ENCODE measurements around the gene NTF4. TPM values are rescaled to one million over a fixed set of nuclear protein-coding genes. Genes with fewer than 3 reads are reported as not detected.

Gene NTF4
- total RNA-seq, 1 experiment from 2014 or later = 1.7 TPM

GRCh38 chr19:49069026-49069425 lies 4.4 kb upstream of the NTF4 start:
- Histone ChIP-seq H3K4me2 (ENCODE audit: low read length) (no peak overlapping the region), H3K4me1 (ENCODE audit: control insufficient read depth in 1 of 2, insufficient read depth in 2 of 2, low read length in 2 of 2) (peaks cover 24 to 43% of the 10 kb centered on the region in 2 experiments), H3K27me3 (ENCODE audit: insufficient read depth, low read length) (no peaks in the 10 kb centered on the region), H3K36me3 (ENCODE audit: control insufficient read depth in 1 of 2, insufficient read depth in 2 of 2, low read length in 2 of 2) (no peaks in the 10 kb centered on the region), H3K79me2 (ENCODE audit: insufficient read depth, low read length) (no peaks in the 10 kb centered on the region), H3K9me3 (ENCODE audit: control insufficient read depth in 1 of 2, insufficient read depth in 1 of 2, low read depth in 1 of 2, low read length in 2 of 2) (no peaks in the 10 kb centered on the region), H3K4me3 (replicated peaks in 1 of 2; ENCODE audit: low read depth in 1 of 2, low read length in 2 of 2) (no peak overlapping the region), H3K9ac (ENCODE audit: low read length) (no peak overlapping the region), H3K27ac (ENCODE audit: low read depth, low read length) (no peak overlapping the region), H2AFZ (ENCODE audit: low read depth, low read length, poor library complexity, severe bottlenecking) (no peak overlapping the region), H3K9me2 (ENCODE audit: insufficient read depth) (no peaks in the 10 kb centered on the region), H4K20me1 (ENCODE audit: insufficient read depth) (no peaks in the 10 kb centered on the region)
- TF ChIP-seq SP1 (IDR thresholded peaks at IDR 0.05; ENCODE audit: low read depth) = no peak
- TF ChIP-seq JUND (IDR thresholded peaks at IDR 0.05) = no peak
- no peak for TF ChIP-seq TCF7L2 (IDR thresholded peaks at IDR 0.05; ENCODE audit: borderline replicate concordance, extremely low read depth, insufficient read depth, insufficient read length)
- no peak for TF ChIP-seq CEBPB (IDR thresholded peaks at IDR 0.05; ENCODE audit: low read depth)
- TF ChIP-seq, protein P1, sequence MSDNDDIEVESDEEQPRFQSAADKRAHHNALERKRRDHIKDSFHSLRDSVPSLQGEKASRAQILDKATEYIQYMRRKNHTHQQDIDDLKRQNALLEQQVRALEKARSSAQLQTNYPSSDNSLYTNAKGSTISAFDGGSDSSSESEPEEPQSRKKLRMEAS (IDR thresholded peaks at IDR 0.05) = no peak
- no peak for TF ChIP-seq REST (IDR thresholded peaks at IDR 0.05; ENCODE audit: low read depth)
- TF ChIP-seq POLR2A (IDR thresholded peaks at IDR 0.05; ENCODE audit: borderline replicate concordance, extremely low read depth, insufficient read depth, insufficient read length) = no peak
- TF ChIP-seq EZH2 (IDR thresholded peaks at IDR 0.05) = no peak
- no peak for TF ChIP-seq ZBTB33 (IDR thresholded peaks at IDR 0.05; ENCODE audit: extremely low read depth, insufficient replicate concordance, low read length)
- TF ChIP-seq ZFX (IDR thresholded peaks at IDR 0.05) = no peak
- no peak for TF ChIP-seq SIN3A (IDR thresholded peaks at IDR 0.05; ENCODE audit: low read depth)
- TF ChIP-seq ATF3 (IDR thresholded peaks at IDR 0.05) = no peak
- TF ChIP-seq EGR1 (IDR thresholded peaks at IDR 0.05; ENCODE audit: low read depth) = no peak
- no peak for TF ChIP-seq ELF1 (IDR thresholded peaks at IDR 0.05; ENCODE audit: borderline replicate concordance, low read depth)
- no peak for TF ChIP-seq SRF (IDR thresholded peaks at IDR 0.05; ENCODE audit: low read depth)
- BruUV-seq (replicated peaks) = no TSS peak
- ChIA-PET CTCF (no interaction called here), POLR2A (no interaction called here), RAD21 (ENCODE audit: low non-redundant PET in 1 of 2, low total read pairs in 2 of 2, uncharacterized antibody in 2 of 2, unreplicated experiment in 2 of 2) (no interaction called here)
- no peak for ATAC-seq
- DNase-seq (ENCODE audit: low read depth, low spot score) = no peak
- intact Hi-C loops (cut with micrococcal nuclease) = no loop called here
